ENCODE data around the gene PLXNA4. TPM values are rescaled to one million over a fixed set of nuclear protein-coding genes. Genes with fewer than 3 reads are reported as not detected.

Gene PLXNA4, protein sequence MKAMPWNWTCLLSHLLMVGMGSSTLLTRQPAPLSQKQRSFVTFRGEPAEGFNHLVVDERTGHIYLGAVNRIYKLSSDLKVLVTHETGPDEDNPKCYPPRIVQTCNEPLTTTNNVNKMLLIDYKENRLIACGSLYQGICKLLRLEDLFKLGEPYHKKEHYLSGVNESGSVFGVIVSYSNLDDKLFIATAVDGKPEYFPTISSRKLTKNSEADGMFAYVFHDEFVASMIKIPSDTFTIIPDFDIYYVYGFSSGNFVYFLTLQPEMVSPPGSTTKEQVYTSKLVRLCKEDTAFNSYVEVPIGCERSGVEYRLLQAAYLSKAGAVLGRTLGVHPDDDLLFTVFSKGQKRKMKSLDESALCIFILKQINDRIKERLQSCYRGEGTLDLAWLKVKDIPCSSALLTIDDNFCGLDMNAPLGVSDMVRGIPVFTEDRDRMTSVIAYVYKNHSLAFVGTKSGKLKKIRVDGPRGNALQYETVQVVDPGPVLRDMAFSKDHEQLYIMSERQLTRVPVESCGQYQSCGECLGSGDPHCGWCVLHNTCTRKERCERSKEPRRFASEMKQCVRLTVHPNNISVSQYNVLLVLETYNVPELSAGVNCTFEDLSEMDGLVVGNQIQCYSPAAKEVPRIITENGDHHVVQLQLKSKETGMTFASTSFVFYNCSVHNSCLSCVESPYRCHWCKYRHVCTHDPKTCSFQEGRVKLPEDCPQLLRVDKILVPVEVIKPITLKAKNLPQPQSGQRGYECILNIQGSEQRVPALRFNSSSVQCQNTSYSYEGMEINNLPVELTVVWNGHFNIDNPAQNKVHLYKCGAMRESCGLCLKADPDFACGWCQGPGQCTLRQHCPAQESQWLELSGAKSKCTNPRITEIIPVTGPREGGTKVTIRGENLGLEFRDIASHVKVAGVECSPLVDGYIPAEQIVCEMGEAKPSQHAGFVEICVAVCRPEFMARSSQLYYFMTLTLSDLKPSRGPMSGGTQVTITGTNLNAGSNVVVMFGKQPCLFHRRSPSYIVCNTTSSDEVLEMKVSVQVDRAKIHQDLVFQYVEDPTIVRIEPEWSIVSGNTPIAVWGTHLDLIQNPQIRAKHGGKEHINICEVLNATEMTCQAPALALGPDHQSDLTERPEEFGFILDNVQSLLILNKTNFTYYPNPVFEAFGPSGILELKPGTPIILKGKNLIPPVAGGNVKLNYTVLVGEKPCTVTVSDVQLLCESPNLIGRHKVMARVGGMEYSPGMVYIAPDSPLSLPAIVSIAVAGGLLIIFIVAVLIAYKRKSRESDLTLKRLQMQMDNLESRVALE (N-terminal part only)
- total RNA-seq, result 0.16 and 0.51 TPM in 2 replicates

DNA sequence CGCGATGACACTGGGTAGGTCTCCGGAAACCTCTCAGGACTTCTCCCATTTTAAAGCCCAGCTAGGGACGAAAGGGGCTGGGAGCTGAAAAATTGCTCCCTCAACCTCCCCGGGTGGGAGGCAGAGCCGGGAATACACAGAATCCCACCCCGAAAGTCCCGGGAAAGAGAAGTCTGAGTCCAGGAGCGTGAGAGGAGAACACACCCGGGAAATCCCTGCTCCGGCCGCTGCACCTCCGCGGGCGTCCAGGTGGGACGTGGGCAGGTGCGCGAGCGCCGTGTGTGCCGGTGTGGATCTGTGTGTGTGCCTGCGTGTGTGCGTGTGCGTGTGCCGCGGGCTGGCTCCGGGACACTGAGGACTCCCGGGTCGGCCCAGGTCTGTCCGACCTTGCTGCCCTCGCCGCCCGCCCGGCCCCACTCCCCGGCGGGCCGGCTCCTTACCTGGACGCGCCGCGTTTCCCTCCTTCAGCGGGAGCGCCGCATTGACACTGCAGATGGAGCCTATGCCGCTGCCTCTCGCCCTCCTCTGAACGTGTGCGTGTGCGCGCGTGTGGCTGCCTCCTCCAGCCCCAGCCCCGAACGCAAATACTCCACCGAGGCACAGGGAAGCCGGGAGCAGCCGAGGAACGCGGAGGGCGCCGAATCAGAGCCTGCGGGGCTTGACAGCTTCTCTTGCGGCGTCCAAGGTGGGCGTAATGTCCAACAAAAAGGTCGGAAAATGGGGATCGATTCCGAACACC, at the start of gene PLXNA4:
Gene PLXNA4, minus strand, starts transcription at position 489 of the 739 bp plus-strand sequence. CDS start 67,777 bp downstream, outside the sequence.

Measured in mesangial cell (primary cell).